Ramos (cell line): ENCODE measurements around the gene RNLS.
"Not testable (repeated sequence)": the region's sequence is repeated elsewhere in the genome, so short reads cannot be mapped to it uniquely, and the experiment has no call there.

Experiments used
- in situ Hi-C: fragments of 300-500 bp; cut with MboI; formaldehyde crosslinking; loops from one replicate; pipeline ENCODE4 v1.14.3; 2022; ENCODE audit warnings: low sequenced_read_pairs; ENCODE audit not compliant: unreplicated experiment

Gene RNLS

DNA sequence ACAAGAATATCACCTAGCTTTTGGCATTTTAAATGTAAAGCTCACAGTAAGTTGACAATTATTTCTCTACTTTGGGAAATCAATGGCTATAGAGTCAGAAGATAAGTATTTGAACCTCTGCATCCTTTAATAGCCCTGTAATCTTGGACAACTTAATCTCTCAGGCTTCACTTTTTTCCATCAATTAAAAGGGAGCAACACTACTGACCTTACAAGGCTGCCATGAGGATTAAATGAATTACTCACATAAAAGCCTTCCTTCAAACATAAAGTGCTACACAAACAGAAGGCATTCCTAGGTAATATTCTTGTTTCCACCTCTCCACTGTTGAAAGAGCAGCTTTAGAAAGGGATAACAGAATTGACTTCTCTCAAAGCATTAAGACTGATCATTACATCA lies 266.0 kb downstream of the RNLS start:
- in situ Hi-C loops = no loop called here

DNA sequence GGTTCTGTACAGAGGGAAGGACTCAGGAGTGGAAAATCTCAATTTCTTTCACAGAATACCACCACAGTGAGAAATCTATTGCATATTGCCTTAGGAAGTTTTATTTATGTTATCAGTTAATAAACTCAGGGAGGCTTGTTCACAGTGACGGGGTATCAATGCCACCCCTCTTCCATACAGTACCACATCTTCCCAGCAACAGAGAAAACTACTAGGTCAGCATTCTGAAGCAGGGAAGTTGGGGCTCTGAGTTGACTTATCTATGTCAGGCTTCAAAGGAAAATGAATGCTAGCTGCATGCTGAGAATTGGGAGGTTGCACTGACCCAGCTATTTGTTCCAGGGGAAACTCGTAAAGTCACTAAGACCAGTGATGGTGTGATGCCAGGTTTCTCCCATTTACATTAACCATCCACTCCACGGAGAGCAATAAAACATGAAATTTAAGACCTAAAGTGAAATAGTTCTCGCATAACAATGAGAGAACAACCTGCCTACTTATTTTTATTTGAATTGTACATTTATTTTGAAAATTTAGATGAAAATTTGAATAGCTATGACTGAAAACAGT lies 266.7 kb downstream of the RNLS start:
- in situ Hi-C loops = no loop called here

DNA sequence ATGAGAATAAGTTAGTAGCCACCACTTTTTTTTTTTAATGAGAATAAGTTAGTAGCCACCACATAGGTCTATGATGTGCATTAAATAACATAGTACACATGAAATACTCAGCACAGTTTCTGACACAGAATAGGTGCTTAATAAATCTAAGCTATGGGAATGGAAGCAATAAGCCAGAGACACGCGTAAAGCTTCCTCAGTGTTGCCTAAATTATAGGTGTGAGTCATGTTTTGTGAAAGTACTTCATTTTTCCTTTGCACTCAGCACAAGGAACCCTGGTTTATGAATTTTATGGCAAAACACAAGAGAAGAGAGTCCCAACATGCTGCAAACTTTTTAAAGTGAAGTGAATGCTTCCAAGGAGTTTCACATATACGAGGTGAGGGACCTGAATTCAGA lies 267.4 kb downstream of the RNLS start:
- in situ Hi-C loops = no loop called here

DNA sequence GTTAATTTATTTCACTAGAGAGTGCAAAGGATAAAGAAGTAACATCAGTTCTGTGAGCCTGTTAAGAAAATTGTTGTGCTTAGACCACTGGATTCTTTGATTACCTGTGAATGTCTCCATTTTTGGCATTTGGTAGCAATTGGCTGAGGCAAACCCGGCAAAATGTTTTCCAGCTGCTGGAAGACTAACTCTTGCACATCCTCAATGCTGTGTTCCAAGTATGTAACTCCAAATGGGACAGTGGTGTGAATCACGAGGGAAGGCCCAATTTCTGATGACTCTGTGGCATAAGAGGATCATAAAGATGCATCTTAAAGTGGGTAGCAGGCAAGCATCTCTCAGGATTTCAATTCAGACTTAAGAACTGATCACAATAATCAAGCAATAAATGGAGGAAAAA lies 268.8 kb downstream of the RNLS start:
- in situ Hi-C loops = no loop called here

DNA sequence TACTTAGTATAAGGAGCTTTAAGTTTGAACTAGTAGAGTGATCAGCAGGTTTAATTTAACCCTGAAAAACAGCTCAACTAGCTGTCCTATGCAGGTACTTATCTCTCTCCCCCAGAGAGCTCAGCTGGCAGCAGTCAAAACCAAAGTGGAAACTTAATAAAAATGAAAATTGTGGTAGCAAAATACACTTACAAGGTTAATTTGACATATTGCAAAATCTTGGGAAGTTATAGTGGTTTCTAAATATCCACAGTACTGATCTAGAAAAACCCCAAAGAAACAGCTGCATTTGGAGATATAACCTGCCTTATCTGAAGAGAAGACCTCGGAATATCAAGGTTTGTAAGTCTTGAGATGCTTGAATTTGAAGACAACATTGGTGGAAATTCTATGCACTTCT lies 269.2 kb downstream of the RNLS start:
- in situ Hi-C loops = no loop called here

DNA sequence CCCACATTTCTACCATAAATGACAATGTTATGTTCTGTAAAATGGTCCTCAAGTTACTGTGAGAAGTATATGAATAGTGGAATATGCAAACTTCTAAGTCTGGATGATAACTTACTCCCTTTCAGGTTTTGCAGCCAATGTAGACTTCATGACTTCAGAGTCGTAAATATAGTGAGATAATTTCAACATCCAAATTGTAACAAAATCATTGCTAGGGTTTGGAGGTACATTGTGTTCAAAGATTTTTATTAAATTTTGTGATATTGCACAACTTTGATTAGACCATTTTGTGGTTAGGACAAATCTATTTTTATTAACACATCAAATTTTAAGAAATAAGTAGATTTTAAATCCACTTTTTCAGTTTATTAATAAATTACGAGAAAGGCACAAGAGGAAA lies 270.3 kb downstream of the RNLS start:
- in situ Hi-C loops = no loop called here

DNA sequence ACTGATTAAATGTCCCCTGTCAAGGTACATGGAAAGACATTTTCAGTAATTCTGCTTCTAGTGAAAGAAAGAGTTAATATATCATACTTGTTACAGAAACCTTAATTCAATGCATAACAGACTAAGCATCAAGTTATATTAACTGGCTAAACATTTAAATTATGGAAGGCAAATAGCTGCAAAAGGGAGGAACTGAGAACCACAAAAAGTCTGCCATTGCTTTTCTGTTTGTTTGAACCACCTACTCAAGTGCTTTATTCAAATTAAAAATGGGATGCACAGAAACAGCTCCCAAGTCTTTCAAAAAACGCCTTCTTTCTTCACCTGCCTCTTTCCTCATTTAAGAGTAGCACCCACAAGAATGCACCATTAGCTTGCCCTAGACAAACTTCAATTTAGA lies 271.9 kb downstream of the RNLS start:
- in situ Hi-C loops = no loop called here

DNA sequence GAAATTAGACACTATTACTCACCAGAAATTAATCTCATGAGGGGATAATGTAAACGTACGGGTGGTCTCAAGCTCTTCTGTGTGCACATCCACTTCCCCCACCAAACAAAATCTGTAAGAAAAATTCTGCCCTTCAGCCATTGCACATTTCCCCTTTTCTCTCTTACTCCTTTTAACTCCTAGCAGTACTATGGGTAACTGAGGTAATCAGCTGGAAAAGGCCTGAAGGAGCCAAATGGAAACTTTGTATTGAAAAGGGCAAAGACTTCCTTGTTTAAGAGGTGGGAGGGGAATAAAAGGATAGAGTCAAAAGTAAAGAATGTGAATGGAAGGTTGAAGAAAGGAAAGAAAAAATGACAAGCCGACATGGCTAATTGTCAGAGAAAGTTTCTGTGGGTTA lies 273.8 kb downstream of the RNLS start:
- in situ Hi-C loops = no loop called here

DNA sequence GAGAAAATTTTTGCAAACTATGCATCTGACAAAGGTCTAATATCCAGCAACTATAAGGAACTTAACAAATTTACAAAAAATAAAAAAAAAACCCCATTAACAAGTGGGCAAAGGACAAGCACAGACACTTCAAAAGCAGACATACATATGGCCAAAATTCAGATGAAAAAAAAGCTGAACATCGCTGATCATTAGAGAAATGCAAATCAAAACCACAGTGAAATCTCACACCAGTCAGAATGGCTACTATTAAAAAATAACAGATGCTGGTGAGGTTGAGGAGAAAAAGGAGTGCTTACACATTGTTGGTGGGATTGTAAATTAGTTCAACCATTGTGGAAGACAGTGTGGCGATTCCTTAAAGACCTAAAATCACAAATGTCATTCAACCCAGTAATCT lies 274.8 kb downstream of the RNLS start:
- in situ Hi-C loops = not testable (repeated sequence)

DNA sequence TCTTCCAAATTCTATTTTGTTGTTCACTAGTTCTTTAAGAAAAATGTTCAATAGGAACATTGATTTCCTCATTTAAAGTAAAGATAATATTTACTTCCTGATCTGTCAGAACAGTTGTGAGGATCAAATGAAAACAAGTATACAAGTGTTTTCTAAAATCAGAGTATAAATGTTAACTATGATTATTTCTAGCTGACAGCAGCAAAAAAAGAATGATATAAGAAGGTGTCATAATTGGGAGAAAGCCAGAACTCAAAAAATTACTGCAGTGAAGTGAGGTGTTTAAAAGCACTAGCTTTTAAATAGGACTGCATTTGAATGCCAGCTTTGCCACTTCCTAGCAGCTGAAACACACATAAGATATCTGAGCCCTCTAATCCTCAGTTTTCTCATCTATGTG lies 283.3 kb downstream of the RNLS start:
- in situ Hi-C loops = no loop called here

DNA sequence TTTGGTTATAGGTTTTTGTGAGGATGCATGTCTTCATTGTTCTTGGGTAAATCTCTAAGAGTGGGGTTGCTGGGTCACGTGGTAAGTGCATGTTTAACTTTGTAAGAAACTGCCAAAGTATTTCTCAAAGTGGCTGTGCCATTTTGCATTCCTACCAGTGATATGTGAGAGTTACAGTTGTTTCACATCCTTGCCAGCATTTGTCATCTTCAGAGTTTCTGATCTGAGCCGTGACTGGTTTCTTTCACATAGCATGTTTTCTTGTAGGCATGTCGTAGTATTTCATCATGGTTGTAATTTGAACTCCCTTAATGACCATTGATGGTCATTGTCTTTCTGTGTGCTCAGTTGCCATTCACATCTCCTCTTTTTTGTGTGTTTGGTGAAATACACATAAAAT lies 286.0 kb downstream of the RNLS start:
- in situ Hi-C loops = no loop called here

DNA sequence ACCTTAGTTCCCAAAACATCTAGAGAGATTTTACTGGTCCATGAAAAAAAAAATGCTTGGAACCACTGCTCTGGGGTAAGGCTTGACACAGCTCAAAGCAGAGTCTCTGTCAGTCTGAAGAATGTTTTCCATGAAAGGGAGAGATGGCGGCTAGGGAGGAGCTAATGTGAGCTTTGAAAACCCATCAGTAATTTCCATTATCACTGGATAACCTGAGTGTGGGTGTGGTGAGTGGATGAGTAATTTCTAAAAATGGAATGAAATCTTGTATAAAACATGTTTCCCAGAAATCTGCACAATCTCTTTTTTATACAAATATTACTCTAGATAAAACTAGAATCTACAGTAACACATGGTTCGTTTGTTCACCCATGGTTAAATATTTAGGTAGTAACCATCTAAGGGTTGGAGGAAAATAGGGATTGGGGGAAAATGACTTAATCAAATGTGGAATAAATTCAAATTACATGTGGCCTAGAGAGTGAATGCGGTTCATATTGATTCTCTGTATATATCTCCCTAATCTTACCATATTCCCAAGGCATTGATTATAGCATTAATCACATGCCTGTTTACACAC lies 289.4 kb downstream of the RNLS start:
- in situ Hi-C loops = no loop called here

DNA sequence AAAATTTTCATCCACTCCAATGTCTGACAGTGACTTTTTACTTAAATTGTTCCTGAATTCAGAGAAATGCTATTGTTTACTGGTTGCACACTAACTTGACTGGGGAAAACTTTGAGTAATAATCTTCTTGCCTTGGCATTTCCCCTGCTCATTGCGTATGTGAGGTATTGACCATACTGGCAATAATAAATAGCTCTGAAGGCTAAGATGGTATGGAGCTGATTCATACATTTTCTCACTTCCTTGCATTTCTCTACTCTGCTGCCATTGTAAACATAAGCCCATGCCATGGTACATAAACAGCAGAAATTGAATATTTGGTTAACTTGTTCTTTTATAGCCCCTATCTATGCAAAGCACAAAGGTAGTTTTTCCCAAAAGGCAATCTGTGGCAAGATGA lies 290.0 kb downstream of the RNLS start:
- in situ Hi-C loops = no loop called here

DNA sequence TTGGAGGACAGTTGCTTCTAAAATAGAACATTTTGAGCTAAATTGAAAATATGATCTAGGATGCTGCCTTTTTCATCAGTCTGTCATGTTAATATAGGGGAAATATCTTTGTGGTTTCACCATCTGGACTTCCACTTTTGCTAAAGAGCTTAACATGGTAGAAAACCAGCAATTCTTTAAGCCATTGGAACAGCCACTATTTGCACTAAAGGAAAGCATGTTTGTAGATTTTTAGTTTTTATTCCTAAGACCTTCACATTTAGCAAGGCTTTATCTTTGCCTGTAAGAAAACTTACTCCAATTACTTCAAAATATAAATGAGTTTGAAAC lies 291.0 kb downstream of the RNLS start:
- in situ Hi-C loops = no loop called here

DNA sequence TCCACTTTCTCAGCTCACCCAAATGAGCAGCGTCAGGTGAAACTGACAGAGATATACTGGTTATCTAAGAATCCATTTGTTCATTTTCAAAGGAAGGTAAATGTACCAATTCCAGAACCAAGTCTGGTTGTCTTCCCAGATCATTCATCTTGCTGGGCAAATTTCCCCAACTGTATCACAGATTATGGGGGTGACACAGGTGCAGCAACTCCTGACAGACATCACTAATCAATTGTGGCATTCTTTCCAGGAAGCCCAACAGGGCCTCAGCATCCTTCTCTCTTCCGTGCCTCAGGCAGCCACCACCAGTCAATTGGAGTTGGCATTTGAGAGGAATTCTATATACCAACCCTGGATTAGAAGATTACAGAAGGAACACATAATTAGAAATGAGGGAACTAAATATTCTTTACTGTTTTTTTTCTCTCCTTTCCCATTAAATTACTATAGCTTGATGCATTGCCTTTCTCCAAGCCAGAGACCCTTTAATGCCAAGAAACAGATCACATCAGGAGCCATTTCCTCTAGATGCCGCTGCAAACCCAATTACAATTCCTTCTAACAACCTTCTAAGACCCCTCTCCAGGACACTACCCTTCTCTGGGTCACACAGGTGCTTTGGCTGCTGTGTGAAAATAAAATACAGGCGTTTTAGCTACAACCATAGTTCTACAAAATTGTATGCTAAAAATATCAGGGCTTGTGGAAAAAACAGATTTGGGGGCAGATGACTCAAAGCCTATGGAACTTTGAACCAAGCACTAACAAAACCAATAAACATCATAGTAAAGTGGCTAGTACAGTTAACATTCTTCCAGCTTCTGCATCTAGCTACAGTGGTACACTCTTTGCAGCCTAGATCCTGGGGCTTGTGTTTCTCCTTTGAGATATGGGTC lies 291.6 kb downstream of the RNLS start:
- in situ Hi-C loops = no loop called here

DNA sequence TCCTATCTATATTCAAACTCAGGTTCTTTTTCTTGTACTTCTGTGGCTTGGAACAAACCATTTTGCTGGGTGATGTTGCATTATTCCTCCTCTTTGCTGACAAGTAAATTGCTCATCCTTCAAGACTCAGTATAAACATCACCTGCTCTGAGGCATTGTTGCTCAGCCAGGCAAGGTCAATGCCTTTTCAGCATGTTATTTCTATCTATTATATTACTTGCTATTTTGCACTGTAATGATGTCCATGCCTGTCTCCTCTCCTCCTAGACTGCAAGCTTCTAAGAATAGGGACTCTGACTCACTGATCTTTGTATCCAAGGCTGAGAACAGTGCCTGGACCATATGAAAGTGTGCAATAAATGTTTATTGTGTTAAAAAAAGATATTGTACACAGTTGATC lies 293.8 kb downstream of the RNLS start:
- in situ Hi-C loops = no loop called here

DNA sequence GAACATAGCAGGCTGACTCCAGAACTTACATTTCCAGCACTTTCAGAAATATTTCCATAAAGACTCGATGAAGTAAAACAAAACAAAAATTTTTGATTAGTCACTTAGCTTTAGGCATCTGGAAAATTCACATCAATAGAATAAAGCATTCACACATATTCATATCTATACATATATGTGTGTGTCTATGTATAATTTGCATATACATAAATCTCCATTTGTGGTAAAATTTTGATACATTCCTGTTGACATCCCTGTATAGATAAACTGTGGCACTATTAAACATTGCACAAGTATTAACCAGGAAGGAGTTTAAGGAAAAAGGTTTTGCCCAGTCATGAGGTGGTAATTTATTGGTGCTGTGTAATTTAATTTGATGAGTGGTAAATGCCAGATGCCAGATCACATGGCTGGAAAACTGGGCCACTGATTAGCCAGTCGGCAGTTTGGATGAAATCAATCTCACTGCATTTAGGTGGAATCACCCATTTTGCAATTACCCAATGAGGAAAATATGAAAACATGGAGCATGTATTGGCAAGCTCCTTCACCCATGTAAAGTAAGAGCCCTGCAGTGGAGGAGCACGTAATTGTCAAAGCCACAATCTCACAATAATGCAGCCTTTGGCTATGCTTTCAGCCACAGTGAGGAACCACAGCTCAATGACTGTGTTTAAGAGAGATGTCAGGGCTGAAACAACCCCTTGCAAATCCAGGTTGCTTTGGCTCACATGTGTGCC lies 294.6 kb downstream of the RNLS start:
- in situ Hi-C loops = no loop called here

DNA sequence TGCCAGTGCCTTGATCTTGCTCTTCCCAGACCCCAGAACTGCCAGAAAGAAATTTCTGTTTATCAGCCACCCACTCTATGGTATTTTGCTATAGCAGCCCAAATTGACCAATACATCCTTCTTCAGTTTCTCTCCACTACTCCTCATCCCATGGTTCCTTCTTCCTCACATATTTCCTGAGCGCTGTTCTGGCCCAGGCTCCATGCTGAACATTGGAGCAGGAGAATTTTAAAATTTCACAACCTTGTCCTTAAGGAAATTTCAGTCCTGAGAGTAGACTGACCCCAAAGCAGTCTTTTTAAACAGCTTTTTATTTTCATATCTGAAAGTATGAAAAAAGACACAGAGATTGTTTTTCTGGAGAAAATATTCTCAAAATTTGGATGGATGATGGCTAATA lies 297.1 kb downstream of the RNLS start:
- in situ Hi-C loops = no loop called here

DNA sequence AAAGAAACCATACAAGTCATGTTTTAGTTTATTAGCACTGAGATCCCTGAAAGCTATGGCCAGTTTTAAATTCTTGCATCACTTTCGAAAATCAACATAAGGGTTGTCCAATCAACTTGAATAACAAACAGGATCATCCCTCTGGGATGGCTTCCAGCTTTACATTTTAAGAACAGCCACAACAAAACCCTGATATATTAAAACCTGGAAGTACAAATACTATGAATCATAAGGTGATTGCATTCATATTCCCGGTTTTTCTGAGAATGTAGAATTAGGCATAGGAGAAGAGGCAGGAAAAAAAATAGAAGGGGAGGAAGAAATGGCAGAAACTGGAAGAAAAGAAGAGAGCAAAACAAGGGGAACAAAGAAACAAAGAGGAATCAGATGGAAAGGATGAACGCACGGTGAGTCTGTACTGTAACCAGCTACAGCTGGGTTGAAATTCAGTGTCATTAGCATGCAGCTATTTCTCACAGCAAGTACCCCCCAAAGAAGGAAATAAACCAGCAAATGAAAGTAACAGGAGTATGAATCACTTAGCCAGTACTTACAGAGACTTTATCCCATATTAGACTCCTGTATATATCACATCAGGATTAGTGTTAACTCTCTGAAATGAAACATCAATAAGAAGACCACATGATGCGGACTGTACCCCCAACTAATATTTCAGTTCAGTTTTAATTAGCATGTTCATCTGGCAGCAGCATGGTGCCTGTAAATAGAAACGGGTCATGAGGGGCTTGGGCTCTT lies 301.3 kb downstream of the RNLS start:
- in situ Hi-C loops = no loop called here

DNA sequence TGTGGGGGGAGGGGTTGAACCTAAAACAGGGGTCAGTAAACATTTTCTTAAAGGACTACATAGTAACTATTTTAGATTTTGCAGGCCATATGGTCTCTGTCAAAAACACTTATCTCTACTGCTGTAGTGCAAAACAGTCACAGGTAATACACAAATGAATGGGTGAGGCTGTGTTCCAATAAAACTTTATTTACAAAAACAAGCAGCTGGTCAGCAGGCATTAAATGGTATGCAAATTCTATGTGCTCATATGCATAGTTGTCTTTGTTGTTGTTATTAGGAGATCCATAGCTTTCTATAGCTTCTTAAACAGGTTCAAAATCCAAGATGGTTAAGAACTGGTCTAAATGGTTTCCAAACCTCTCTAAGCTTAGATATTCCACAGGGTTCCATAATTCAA lies 302.6 kb downstream of the RNLS start:
- in situ Hi-C loops = no loop called here

DNA sequence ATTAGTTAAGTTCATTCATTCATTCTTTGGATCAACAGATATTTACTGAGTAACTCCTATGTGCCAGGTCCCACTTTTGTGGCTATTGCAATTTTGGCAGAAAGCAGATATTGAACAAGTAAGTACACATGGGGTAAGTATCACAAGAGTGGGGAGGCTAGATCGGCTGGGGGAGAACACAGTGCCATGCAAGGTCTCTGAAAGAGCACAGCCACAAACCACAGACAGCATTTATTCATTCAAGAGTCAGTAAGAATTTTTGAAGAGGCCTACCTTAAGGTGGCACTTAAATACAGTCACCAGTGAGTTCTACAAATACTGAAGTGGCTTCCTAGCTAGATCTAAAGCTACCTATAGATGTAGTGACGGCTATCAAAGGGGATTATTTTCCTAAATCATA lies 304.2 kb downstream of the RNLS start:
- in situ Hi-C loops = no loop called here
